Activated CD8-positive, alpha-beta memory T cell treated with anti-CD3 and anti-CD28 coated beads, Interleukin-2, amount 50 U/mL, for 24 hours (primary cell): ENCODE measurements around the gene PCNX2.
"Not testable (repeated sequence)": the region's sequence is repeated elsewhere in the genome, so short reads cannot be mapped to it uniquely, and the experiment has no call there.

Experiments
- DNase-seq: peaks from one replicate; pipeline ENCODE4 v3.0.0-alpha.2; 2020; ENCODE audit errors: extremely low read depth

Gene PCNX2

DNA sequence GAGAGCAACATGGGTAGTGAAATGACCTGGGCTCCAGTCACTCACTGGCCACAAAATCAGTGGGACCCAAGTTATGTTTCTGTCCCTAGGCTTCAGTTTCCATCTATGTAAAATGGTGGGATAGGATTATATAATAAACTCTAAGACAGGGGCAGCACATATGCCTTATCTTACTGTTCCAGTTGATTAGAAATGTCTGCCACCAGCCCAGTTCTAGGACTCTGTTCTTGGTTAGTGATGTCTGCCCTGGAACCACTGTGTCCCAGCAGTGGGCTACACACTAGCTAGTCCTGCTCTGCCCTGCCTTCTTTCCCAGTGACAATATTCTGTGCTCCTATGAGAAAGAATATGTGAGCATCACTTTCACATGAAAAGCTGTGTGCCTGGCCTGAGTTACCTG lies 138.3 kb downstream of the PCNX2 start:
- no peak for DNase-seq

DNA sequence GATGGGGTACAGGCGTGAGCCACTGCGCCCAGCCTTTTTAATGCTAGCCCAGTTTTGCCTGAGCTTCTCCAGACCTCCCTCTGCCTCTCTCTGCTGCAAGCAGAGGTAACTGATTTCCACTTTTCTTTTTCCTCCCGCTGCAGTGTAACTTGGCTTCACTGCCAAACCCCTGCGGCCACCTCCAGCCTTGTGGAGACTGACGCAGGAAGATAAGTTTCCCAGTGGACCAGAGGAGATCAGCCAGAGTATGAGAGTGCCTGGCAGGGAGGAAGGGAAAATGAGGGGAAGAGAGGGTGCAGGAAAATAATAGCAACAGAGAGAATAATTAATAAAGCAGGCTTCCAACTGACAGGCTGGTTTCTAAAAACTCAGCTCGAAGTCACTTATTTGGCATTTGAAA lies 143.7 kb downstream of the PCNX2 start:
- no peak for DNase-seq

DNA sequence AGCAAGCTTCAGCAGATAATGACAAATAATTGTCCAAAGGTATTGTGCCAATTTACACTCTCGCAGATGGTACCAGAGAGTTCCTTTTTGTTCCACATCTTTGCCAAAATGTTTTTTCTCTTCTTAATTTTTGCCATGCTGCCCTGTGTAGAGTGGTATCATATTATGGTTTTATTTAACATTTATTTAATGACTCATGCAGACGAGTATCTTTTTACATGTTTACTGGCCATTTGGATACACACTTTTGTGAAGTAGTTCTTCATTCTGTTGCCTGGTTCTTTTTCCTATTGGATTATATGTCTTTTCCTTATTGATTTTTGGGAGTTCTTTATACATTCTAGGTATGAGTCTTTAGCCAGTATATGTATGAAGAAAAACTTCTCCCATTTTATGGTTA lies 151.1 kb downstream of the PCNX2 start:
- DNase-seq, result no peak

DNA sequence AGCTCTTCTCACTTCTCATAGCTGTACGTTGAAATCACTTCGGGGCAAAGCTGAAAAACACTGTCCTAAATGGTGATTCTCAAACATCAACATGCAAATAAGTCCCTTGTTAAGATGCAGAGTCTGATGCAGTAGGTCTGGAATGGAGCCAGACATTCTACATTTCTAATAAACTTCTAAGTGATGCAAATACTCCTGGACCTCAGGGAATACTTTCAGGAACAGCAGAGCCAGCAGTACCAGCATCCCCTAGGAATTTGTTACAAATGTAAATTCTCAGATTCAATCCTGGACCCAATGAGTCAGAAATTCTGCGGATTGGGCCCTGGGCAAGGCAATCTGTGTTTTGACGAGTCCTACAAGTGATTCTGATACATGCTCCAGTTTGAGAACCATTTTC lies 152.3 kb downstream of the PCNX2 start:
- no peak for DNase-seq

DNA sequence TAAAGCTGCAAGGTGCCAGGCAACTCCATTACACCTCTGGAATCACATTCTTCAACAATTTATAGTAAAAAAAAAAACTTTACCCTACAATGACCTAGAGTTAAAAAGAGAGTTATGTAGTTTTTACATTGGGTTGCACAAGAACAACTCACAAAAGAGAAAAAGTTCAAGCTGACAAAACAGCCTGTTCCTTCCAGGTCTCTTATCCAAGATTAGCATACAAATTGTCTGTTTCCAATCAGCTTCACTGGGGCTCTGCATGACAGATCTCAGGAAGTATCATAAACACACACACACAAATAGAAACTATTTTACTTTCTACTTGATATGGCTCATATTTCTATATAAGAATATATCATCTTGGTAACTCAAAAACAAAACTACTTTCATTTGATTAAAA lies 154.6 kb downstream of the PCNX2 start:
- no peak for DNase-seq

DNA sequence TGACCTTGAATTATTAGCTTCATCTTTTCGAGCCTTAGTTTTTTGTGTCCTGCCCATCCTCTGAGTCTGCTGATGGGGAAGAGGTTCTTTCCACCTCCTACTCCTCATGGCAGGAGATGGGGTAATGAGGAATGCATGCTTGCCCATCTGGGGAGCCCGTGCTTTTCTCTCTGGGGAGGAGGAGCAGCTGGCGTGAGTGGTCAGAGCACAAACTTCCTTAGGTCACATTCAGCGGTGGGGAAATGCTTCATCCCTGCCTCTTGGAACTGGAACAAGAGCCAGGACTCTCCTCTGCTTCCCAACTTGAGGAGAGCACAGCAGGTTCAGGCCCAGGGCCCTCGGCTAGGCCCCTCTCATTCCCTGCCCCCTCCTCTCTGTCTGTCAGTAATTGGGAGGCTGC lies 155.0 kb downstream of the PCNX2 start:
- DNase-seq, result no peak

DNA sequence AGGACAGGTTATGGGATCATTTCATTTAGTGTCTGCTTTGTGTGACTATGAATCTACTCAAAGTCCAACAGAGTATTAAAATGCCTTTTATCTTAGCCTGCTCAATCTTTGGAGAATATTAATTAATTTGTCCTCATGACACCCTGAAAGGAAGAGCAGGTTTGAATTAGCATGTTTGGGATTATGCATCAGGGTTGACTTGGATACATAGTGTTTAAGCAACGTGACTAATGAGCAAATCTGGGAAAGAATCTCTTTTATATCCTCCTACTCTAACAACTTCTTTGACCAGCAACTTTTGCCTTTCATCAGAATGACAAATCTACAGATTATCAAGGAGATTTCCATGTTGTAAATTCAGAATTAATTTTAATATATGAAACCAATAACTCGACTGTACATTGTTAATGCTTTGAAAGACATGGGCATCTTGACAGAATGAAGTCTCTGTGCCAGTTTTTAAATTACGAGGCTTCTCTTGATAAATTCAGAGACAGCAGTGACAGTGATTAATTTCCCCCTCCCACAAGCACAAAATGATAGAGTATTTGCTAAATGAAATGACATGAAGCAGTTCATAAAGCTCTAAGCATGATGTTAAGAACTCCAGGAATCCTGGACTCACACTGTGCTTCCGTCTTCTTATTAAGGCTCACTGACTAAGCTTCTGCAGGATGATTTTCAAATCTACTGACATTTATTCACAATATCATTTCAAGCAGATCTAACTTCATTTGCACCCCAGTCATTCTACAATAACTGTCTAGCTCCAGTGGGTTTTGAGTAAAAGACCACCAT lies 156.5 kb downstream of the PCNX2 start:
- DNase-seq, result no peak

DNA sequence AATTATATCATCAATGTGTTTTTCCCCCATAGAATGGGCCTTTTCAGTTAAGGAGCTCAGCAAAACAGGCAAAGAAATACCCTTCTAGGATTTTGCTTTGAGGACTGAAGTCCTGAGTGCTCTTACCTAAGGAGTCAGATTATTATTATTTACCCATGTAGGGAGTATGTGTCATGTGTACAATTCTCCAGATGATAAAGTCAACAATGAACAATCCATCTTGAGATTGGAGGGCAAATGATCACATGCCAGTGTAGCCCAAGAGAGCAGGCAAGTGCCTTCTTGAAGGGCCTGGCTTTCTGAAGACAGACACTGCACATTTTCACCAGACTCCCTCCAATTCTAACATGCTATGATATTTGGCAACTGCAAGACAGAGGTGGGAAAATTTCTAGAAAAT lies 159.7 kb downstream of the PCNX2 start:
- DNase-seq, result no peak

DNA sequence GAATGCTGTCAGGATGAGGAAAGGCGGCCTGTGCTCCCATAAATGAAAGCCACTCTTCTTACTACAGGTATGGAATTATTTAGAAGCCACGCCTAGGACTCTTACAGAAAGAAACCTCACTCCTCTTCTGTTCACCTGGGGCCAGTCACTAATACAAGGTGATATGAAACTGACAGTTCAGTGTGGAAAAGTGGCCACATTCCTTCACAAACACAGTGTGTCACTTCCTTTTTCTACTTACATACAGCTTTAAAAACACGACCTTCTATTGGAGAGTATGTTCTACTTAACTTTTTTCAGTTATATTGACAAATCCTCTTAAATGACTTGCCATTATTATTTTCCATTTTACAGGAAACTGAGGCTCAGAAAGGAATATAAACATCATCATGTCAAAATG lies 163.1 kb downstream of the PCNX2 start:
- DNase-seq, result no peak

DNA sequence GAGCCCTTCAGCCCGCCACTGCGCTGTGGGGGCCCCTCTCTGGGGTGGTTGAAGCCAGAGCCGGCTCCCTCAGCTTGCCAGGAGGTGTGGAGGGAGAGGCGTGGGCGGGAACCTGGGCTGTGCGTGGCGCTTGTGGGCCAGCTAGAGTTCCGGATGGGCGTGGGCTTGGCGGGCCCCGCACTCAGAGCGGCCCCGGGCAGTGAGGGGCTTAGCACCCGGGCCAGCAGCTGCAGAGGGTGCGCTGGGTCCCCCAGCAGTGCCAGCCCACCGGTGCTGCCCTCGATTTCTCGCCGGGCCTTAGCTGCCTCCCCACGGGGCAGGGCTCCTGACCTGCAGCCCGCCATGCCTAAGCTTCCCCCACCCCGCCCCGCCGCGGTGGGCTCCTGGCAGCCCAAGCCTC lies 166.5 kb downstream of the PCNX2 start:
- DNase-seq, result not testable (repeated sequence)

DNA sequence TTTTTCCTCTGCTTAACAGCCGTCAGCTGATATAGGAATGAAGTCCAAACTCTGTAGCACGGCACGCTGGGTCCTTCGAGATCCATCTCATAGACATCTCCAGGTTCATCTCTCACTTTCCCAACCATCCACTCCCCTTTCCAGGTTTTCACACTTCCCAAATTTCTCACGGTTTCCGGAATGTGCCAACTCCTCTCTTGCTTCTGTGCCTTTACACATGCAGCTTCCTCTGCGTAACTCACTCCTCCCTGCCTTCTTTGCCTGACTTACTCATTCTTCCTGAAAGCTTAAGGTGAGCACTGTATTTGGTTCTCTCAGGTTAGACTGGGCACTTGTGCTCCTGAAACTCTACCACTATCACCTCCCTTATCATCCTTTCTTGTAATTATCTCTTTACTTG lies 168.4 kb downstream of the PCNX2 start:
- DNase-seq, result no peak

DNA sequence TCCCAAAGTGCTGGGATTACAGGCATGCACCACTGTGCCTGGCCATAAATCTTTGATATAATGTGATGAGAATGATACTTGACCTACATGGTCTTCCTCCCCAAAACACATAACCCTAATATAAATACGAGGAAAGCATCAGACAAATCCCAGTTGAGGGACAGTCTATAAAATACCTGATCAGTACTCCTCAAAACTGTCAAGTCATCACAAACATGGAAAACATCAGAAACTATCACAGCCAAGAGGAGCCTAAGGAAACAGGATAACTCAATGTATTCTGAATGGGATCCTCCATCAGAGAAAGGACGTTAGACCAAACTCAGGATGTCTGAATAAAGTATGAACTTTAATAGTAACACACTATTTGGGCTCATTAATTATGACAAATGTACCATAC lies 172.7 kb downstream of the PCNX2 start:
- no peak for DNase-seq

DNA sequence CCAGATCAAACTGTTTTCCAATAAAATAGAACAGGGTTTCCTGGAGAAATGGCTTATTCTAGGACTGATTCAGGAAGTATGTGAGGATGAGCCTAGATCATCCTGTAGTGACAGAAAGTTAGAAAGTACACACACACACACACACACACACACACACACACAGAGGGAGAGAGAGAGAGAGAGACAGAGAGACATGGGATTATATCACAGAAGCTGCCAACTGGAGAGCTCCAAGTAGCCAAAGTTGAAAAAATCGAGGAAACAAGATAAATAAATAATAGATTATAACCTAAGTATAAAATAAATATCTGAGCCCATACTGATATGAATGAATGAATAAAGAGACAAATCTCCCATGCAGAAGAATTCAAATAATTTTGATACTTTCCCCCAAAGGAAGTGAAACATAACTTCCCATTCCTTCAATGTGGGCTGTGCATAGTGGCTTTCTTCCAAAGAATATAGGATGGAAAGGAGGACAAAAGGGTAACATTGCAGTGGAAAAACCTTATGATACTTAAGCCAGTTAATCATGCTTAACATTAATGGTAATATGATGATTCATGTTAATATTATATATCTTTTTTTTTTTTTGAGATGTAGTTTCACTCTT lies 173.5 kb downstream of the PCNX2 start:
- DNase-seq, result no peak

DNA sequence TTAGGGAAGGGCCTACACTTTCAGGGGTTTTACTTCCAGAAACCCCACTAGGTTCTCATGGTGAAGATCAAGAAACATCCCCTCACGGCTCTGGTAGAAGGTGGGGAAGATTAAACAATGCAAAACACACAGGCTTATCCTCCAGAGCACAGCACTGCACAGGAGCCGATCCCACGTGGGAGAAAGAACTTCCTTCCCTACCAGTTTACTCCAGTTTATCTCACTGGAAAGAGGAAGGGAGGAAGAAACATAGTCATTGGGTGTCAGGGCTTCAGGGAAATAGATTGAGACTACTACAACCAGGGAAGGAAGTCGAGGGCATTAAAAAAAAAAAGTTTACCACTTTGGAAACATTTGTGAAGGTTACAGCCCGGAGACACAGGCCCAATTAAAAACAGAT lies 180.7 kb downstream of the PCNX2 start:
- no peak for DNase-seq

DNA sequence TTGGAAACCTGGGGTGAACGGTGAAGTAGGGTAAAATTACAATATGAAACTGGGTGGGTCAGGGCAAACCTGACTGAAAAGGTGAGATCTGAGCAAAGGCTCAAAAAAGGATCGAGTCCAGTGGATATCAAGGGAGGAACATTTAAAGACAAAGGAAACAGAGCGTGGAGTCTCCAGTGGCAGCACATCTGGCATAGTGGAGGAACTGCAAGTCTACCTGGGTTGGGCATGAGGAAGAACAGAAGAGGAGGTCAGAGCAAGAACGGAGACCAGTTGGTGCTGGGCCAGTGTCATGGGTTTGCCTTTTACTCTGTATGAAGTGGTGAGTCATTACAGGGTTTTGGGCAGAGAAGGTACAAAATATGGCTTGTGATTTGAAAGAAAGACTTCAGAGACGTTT lies 181.4 kb downstream of the PCNX2 start:
- DNase-seq, result no peak

DNA sequence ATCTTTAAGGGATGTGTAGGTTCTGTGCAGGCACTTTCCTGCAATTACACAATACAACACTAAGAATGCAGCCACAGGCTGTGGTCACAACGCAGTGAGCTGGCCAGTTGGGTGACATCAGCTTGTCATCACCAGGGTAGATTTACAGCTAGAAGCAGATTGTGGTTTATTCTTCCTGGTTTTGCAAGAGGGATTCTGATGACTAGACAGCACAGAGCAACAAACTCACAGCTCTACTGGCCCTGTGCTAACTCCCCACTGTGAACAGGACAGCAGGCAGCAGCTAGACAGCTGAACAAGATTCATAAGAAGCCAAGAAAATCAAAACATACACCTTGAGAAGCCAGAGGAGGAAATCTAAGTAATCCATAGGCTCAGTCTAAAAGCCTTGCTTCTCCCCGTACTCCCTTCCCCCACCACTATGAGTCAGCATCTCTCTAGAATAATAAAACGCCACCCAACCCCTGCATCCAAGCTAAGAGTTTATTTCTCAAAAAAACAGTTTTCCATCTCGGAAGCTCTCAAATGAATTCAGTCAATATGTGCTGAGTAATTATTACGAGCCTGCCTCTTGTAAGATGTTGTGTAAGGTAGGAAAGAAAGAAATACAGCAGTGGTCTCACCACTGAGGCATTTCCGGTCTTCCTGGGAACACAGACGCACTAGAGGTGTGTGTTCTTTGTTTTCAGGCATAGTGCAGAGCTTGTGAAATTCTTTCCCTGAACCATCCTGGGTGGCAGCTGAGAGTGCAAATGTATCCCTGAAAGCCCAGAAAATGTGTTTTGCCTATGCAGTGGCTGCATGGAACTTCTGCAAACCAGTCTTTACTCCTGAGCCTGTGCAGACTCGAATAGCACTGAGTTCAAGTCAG lies 182.3 kb downstream of the PCNX2 start:
- no peak for DNase-seq

DNA sequence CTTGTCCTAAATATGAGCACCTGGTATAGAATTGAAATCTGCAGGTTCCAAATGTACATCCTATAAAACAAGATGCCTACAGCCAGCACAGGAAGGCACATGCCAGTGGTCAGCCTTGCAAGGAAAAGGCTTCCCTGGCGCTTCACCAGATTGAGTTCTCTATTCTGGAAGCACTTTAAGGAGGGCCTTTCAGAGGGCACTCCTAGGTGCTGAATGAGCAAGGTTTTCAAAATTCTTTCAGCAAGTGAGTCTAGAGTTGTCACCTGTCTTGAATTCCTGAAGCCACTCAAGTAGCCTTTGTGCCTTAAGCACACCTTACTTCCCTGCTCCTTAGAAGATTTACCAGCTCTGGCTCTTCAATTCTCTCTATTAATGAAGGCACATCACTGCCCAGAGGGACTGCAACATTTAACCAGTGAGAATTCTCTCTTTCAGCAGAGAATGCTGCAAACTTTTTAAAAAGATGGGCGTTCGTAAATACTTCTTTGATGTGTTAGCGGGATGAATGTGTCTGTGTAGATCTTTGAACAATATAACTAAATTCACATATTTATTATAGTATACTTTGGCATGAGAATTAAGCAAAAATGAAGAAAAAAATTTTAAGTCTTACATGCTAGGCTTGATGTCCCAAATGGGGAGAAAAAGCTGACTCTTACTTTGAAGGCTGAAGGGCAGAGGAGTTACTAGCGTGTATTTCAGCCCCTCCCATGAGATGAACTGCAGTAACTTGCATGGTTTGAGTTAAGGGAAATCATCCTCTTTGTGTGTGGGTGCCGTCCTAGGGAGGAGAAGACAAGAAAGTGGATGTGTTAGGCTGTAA lies 183.1 kb downstream of the PCNX2 start:
- DNase-seq, result no peak

DNA sequence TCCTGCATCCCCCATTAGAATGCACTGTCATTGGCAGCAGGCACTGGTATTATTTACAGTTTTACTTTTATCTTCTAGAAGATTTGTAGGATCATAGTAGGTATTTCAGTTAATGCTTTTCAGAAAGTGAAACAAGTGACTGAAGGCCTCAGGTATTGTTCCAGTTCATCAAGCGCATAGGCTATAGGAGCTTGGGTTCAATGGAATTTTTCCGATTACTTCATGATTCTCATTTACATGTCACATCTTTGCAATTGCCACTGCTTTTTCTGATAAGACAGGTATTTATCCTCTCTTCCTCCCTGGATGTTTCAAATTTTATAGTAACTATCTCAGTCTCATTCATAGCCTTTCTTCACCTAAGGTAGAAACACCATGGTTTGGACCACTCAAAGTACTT lies 183.8 kb downstream of the PCNX2 start:
- DNase-seq, result no peak

DNA sequence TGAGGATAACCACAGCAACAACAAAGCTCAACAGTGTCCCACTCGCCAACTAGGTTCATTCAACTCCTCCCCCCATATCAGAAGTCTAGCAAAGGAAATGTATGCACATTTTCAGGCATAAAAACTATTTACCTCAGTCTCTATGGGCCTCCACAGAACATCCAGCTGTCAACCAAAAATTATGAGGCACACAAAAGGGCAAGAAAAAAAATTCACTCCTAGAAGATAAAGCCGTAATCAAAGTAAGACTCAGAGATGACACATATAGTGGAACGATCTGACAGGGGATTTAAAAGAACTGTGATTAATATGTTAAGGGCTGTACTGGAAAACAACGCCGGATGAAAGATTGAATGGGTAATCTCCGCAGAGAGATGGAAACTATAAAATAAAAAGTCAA lies 186.4 kb downstream of the PCNX2 start:
- DNase-seq, result no peak

DNA sequence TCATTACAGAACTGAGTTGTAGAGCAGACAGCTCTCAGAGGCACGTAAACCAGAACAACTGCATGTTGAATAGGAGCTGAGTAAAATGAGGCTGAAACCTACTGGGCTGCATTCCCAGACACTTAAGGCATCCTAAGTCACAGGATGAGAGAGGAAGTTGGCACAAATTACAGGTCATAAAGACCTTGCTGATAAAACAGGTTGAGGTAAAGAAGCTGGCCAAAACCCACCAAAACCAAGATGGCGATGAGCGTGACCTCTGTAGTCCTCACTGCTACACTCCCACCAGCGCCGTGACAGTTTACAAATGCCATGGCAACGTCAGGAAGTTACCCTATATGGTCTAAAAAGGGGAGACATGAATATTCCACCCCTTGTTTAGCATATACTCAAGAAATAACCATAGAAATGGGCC lies 187.8 kb downstream of the PCNX2 start:
- DNase-seq, result not testable (repeated sequence)

DNA sequence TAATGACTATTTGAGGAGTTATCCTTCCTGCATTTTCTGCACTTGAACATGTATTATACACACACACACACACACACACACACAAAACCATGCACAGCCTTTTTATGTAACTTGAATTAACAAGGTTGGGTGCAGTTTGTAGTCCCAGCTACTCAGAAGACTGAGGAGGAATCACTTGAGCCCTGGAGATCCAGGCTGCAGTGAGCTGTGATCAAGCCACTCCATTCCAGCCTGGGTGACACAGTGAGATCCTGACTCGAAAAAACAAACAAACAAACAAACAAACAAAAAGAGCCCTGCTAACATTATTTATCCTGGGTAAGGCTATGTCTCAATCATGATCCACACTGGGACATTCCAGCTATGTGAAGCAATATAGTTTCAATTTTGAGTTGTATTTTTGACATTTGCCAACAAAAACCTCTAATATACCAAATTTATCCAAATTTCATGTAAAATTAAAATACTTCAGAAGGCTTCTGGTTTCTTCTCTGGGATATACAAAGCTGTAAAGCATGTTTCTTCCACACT lies 188.3 kb downstream of the PCNX2 start:
- DNase-seq, result no peak

DNA sequence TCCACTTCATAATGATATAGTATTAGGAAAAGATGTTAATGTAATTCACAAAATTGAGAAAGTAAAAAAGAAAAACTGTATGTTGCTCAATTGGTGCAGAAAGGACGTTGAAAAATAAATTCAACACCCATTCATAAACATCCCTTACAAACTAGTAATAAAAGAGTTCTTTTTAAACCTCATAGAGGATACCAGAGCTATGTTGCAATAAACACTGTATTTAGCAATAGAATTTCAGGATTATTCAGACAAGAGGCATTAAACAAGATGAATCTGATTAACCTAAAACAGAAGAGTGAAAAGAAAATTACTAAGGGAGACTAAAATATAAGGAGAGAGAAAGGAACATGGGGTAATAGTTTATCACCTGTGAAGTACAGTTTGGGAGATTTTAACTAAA lies 190.3 kb downstream of the PCNX2 start:
- DNase-seq, result no peak
